HG02870 (cell line): ENCODE data around the gene TOX2.

Experiments
- ATAC-seq: cut with Tn5 transposase; IDR thresholded peaks from one replicate; pipeline ENCODE4 v1.9.1; 2021; ENCODE audit warnings: mild to moderate bottlenecking, moderate library complexity; ENCODE audit not compliant: unreplicated experiment

The TOX2 gene

DNA sequence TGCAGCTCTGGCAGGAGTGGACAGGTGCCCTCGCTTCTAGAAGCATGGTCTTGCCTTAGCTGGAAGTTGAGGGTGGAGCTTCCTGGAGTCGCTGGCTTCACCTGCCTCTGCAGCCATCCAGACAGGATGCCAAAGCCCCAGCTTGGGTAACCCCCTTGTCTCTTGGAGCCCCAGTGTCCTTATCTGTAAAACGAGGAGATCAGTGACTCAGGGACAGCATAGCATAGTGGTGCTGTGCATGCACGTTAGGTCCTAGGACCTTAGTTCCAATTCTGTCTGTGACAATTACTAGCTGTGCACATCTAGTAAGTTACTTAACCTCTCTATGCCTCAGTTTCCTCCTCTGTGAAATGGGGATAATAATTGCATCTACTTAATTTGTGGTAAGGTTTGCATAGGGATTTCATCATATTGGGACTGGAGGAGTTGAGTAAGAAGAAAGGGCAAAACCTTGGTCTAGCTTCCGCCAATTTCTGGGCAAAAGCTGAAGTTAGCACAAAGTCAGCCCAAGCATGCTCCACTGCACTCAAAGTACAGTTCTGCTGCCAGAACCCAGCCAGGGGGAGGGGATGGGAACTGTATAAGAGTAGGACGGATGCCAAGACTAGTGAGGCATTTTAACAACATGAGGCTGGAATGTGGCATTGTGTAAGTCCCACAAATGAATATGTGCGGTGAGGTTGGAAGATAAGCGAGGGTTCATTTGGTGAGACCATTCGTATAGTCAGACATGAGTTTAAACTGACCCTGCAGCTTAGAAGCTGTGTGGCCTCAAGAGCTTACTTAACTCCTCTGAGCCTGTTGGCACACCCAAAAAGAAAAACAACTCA, 24.5 kb downstream of the TOX2 start:
- ATAC-seq = no peak

DNA sequence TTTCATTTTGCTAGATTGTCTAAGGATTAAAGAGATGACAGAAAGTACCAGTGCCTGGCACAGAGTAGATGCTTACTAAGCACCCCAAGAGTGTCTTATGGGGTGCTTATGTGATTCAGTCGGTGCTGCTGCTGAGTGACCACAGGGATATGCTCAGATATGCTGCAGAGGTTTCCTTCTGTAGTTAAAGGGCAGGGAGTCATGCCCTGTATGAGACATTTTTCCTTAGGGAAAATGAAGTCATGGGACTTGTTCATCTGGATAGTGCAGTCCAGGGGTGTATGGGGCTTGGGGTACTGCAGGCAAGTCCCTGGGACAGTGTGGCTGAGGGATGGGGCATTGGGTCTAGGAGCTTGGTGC, 25.1 kb downstream of the TOX2 start:
- ATAC-seq = no peak

GRCh38 chr20:43940518-43941225, 26.0 kb downstream of the TOX2 start:
- ATAC-seq = no peak

- no peak for ATAC-seq
Measured at GRCh38 chr20:43941476-43942200, 27.0 kb downstream of the TOX2 start.

- ATAC-seq = peak; percentile 6
Measured at GRCh38 chr20:43942201-43942590, 27.5 kb downstream of the TOX2 start.

- peak; percentile 64 for ATAC-seq
Measured at GRCh38 chr20:43942667-43943285, 28.1 kb downstream of the TOX2 start.

DNA sequence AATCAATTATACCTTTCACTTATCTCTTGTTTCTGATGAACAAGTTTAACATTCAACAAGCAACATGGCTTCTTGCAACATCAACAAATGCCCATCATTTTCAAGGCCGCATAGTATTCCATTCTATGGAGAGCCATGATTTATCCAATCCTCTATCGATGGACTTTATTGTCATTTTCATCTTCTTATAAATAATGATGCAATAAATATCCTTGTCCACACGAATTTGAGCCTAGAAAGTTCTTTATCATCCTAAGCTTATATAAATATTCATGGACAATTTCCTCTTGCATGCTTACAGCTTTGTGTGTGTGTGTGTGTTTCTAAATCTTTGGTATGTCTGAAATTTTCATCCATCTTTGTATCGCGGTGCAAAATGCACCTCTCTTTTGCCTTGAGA, 29.1 kb downstream of the TOX2 start:
- ATAC-seq = no peak

GRCh38 chr20:43944653-43945235, 30.1 kb downstream of the TOX2 start:
- no peak for ATAC-seq

DNA sequence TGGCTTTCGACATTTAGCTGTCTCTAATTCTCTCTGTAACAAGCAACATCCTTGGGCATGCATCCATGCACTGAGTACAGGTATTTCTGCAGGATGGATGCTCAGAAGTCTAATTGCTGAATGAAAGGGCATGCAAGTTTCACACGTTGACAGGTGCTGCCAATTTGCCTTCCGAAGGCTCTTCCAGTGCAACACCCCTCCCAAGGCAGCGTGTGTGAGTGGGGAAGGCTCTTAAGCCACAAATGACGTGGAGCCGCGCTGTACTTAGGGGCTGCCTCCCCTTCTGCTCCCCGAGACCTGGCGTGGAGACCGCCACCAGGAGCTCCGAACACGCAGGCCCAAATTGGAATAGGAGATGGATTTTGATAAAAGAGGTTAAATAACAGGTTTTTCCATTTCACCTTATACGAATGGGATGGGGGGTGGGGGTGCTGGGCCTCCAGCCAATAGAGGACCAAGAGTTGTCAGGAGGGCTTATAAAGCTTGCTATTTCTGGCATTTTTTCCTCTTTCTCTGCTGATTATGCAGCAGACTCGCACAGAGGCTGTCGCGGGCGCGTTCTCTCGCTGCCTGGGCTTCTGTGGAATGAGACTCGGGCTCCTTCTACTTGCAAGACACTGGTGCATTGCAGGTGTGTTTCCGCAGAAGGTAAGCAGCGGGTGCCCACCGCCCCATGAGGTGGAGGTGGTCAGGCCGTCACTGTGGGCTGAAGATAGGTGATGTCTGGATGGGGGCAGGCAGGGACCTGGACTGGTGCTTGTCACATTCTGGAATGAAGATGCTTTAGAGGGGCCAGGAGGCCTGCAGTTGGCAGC, 30.9 kb downstream of the TOX2 start:
- ATAC-seq = no peak

- ATAC-seq = no peak
Measured at GRCh38 chr20:43946206-43946491, 31.5 kb downstream of the TOX2 start.

DNA sequence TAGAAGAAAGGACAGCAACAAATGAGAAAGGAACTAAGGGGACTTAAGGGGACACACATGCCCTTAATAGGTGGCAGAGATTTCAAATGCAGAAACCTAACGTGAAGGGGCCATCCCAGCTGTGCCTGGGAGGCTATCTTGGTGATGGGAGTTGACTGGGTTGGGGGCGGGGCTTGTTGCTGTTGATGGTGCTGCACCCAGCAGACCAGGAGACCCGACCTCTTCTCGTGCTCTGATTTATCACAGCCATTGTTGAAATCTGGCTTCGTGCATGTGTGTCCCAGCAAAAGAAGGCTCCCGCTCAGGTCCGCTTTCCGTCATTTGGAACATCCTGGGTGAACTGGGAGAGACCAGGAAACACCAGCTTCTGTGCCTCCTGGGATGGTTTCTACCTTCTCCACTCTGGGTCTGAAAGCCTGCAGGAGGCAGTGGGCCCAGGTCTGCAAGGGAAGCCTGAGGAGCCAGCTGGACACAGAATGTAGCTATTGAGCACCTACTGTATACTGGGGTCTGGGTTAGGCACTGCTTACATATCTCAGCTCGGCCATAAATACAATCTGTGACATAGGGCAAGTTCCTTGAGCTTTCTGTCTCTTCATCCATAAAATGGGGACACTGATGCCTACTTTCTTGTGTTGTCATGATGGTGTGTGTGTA, 32.1 kb downstream of the TOX2 start:
- ATAC-seq = no peak

- ATAC-seq = no peak
Measured at GRCh38 chr20:43947316-43947710, 32.7 kb downstream of the TOX2 start.

DNA sequence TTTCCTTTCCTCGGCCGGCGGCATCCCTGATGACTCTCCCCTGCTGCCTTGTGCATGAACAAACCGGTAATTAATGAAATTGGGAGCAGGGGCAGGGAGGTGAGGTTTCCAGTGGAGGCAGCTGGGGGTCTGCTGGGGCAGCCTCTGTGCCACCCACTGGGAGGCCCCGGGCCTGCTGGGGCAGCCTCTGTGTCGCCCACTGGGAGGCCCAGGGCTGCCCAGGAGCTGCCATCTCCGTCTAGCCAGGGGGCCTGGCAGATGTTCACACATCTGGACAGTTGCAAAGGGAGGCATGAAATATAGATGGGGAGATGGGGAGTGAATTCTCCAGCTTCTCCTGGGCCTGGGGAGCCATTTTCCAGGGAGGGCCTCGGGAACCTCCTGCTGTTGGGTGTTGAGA, 33.8 kb downstream of the TOX2 start:
- ATAC-seq = no peak

DNA sequence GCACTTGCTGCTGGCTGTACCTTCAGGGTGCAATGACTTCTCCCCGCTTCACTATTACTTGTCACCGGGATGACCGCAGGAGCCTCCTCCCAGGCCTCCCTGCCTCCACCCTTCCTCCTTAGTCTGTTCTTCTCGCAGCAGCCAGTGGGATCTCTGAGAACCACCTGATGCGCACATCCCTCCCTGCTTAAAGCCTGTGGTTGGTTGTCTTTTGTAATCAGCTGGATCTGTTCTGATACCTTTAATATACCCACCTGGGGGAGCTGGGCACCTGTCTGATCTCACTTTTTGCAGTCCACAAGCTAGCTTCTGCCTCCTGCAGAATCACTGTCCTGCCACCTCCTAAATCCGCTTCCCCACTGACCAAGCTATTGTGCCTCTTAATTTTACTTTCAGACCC, 34.6 kb downstream of the TOX2 start:
- ATAC-seq = no peak

GRCh38 chr20:43949741-43950618, 35.3 kb downstream of the TOX2 start:
- peak; percentile 62 for ATAC-seq

DNA sequence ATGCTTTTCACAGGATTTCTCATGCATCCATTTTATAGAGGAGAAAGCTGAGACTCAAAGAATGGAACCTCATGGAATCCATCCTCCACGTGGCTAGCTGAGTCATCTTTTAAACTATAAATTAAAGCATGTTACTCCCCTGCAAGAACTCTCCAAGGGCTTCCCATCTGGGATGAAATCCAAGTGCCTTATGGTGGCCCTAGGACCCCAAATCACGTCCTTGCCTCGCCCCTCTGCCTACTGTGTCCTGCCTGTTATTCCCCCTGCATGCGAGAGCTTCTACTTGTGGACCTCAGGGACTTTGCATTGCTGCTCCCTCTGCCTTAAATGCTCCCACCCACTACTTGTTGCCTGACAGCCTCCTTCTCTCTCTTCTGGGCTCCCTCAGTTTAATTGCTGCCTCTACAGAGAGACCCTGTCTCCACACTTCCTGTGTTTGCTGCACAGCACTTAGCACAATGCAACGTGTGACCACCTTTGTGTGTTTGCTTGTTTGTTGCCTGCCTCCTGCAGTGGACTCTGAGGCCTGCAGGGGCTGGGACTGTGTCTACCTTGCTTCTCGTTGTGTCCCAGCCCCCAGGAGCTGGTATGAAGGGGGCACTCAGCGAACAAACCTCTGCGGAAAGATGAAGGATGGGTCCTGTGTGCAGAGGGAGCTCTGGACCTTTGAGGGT, 39.4 kb downstream of the TOX2 start:
- ATAC-seq = no peak

- no peak for ATAC-seq
Measured at GRCh38 chr20:43954704-43955061, 40.0 kb downstream of the TOX2 start.

DNA sequence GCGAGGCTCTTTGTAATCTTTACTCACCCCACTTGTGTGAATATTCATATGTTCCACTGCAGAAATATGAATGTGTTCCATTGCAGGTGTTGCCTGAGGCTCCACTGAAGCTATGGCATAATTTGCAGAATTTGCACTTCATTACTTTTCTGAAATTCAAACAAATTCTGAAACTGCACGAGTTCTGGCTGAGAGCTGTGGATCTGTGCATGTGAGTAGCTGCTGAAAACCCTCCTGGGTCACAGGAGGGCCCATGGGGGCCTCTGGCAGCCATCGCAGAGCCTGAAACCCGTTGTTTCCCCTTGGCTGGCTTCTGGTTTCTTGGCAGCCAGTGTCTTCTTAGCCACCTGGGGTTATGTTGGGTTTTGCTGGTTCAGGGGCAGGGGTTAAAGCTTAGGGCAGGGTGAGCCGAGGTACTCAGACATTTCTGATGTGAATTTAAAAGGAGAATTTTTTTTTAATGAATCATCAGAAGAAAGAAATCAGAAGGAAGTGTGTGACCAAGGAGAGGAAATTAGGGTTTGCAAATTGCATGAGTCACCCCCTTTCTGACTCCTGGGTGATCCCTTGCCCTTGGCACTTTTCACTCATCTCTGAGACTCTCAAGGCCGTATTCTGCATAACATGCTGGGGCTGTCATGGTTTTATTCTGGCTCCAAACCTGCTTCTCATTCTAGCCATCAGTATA, 40.6 kb downstream of the TOX2 start:
- ATAC-seq = peak; percentile 60
